Adrenal gland (tissue), 5 donors: Measurements from ENCODE around the gene PTPRO.

ENCODE experiments used
- POLR2A ChIP-seq, 2 donors: fragments of 450-650 bp; IDR thresholded peaks; one replicate each; pipeline ENCODE4 v1.6.1; 2017; ENCODE audit warnings: antibody characterized with exemption in 2 of 2, mild to moderate bottlenecking in 2 of 2, moderate library complexity in 1 of 2
- TF ChIP-seq, protein P1 (sequence below), 6 experiments: fragments of 450-650 bp in 4 of 6; fragments of 200-600 bp in 2 of 6; sonication (generic) in 1 of 6; IDR thresholded peaks; 1 replicate in 5 of 6; 2 replicates in 1 of 6; pipeline versions ENCODE4 v1.5.1 to v1.8.0; 2016 to 2021; ENCODE audit warnings: antibody characterized with exemption in 6 of 6, mild to moderate bottlenecking in 2 of 6, moderate library complexity in 1 of 6
- donor health status: DM: no; HTN: no; CAD: no.

- TF ChIP-seq, protein P1, sequence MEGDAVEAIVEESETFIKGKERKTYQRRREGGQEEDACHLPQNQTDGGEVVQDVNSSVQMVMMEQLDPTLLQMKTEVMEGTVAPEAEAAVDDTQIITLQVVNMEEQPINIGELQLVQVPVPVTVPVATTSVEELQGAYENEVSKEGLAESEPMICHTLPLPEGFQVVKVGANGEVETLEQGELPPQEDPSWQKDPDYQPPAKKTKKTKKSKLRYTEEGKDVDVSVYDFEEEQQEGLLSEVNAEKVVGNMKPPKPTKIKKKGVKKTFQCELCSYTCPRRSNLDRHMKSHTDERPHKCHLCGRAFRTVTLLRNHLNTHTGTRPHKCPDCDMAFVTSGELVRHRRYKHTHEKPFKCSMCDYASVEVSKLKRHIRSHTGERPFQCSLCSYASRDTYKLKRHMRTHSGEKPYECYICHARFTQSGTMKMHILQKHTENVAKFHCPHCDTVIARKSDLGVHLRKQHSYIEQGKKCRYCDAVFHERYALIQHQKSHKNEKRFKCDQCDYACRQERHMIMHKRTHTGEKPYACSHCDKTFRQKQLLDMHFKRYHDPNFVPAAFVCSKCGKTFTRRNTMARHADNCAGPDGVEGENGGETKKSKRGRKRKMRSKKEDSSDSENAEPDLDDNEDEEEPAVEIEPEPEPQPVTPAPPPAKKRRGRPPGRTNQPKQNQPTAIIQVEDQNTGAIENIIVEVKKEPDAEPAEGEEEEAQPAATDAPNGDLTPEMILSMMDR (IDR thresholded peaks at IDR 0.05): no peak
- no peak for TF ChIP-seq POLR2A (IDR thresholded peaks at IDR 0.05)
Measured at GRCh38 chr12:15505616-15506015, 183.3 kb downstream of the PTPRO start.
